GM23248 (cell line): ENCODE measurements around the gene KIRREL1. TPM values are rescaled to one million over a fixed set of nuclear protein-coding genes. Genes with fewer than 3 reads are reported as not detected.

Experiments
- DNase-seq: peaks from one replicate; pipeline ENCODE4 v3.0.0-alpha.2; 2015
- H2AFZ ChIP-seq: fragments of 200-600 bp; sonication (generic); 2 replicates; pipeline ENCODE4 v1.6.1; 2016; ENCODE audit warnings: antibody characterized with exemption
- H3F3A ChIP-seq: fragments of 200-600 bp; sonication (generic); 2 replicates; pipeline ENCODE4 v1.6.1; 2016; ENCODE audit warnings: mild to moderate bottlenecking, antibody characterized with exemption, mixed run types; ENCODE audit not compliant: insufficient read depth
- H3K27ac ChIP-seq: fragments of 200-600 bp; sonication (generic); 2 replicates; pipeline ENCODE4 v1.5.1; 2016; ENCODE audit warnings: mild to moderate bottlenecking
- H3K27me3 ChIP-seq: fragments of 200-600 bp; sonication (generic); replicated peaks from 2 replicates; pipeline ENCODE4 v1.6.1; 2016; ENCODE audit warnings: mild to moderate bottlenecking; ENCODE audit not compliant: insufficient read depth
- H3K36me3 ChIP-seq: fragments of 200-600 bp; sonication (generic); 2 replicates; pipeline ENCODE4 v1.6.1; 2016; ENCODE audit warnings: low read depth, mild to moderate bottlenecking
- H3K4me1 ChIP-seq: fragments of 200-600 bp; sonication (generic); 2 replicates; pipeline ENCODE4 v1.6.1; 2016; ENCODE audit warnings: mild to moderate bottlenecking; ENCODE audit not compliant: insufficient read depth
- H3K4me2 ChIP-seq: fragments of 200-600 bp; sonication (generic); one replicate; pipeline ENCODE4 v1.6.1; 2016; ENCODE audit warnings: mild to moderate bottlenecking; ENCODE audit not compliant: unreplicated experiment
- H3K4me3 ChIP-seq: fragments of 200-600 bp; sonication (generic); 2 replicates; pipeline ENCODE4 v1.5.1; 2016; ENCODE audit warnings: mild to moderate bottlenecking
- H3K79me2 ChIP-seq: fragments of 200-600 bp; sonication (generic); 2 replicates; pipeline ENCODE4 v1.6.1; 2016; ENCODE audit warnings: mild to moderate bottlenecking; ENCODE audit not compliant: insufficient read depth
- H3K9ac ChIP-seq: fragments of 200-600 bp; sonication (generic); 2 replicates; pipeline ENCODE4 v1.6.1; 2016; ENCODE audit warnings: mild to moderate bottlenecking
- H3K9me2 ChIP-seq: fragments of 200-600 bp; sonication (generic); 2 replicates; pipeline ENCODE4 v1.6.1; 2016; ENCODE audit warnings: mixed run types, mild to moderate bottlenecking, moderate library complexity; ENCODE audit not compliant: insufficient read depth
- H3K9me3 ChIP-seq: fragments of 200-600 bp; sonication (generic); one replicate; pipeline ENCODE4 v1.6.1; 2017; ENCODE audit warnings: low read depth
- H4K20me1 ChIP-seq: fragments of 200-600 bp; sonication (generic); 2 replicates; pipeline ENCODE4 v1.6.0; 2016; ENCODE audit not compliant: insufficient read depth
- EZH2 ChIP-seq: fragments of 200-600 bp; sonication (generic); IDR thresholded peaks from 2 replicates; pipeline ENCODE4 v1.6.1; 2018; ENCODE audit warnings: antibody characterized with exemption, mild to moderate bottlenecking; ENCODE audit not compliant: insufficient read depth, poor library complexity, severe bottlenecking
- EZH2phosphoT487 ChIP-seq: fragments of 200-600 bp; sonication (generic); IDR thresholded peaks from 2 replicates; pipeline ENCODE4 v1.6.1; 2018; ENCODE audit warnings: antibody characterized with exemption, moderate library complexity, mild to moderate bottlenecking, low read depth; ENCODE audit not compliant: insufficient read depth
- WGBS, 2 experiments: methylation state at CpG; one replicate each; pipeline ENCODE4 v1.1.6; 2015 to 2017; ENCODE audit warnings: low lambda C conversion rate in 2 of 2, low coverage in 1 of 2; ENCODE audit errors: missing lambda C conversion rate in 2 of 2; 5-methylcytosine and 5-hydroxymethylcytosine counted together
- in situ Hi-C: fragments of 300-500 bp; cut with MboI; formaldehyde crosslinking; loops from 2 replicates; pipeline ENCODE4 v1.15.0; 2020
- polyA plus RNA-seq: library from polyadenylated mRNA; unstranded; fragments of >200 nt; fragmentation: Nextera tagmentation; extraction: Ambion mirVana; gene quantifications from 2 replicates; pipeline ENCODE4 v1.2.1, GENCODE V29; 2016
- total RNA-seq: library from RNA; depleted of rRNA; stranded (reverse); fragments of >200 nt; shearing (Covaris generic); gene quantifications from 2 replicates; pipeline ENCODE4 v1.2.3, GENCODE V29; 2014

The KIRREL1 gene
- total and polyA plus RNA-seq, 2 experiments from 2014 or later = 33.7 to 108 TPM

- Histone ChIP-seq H3K79me2 (peaks cover 99% of the 10 kb centered on the region), H2AFZ (no peak overlapping the region), H3K9ac (no peak overlapping the region), H3K9me3 (no peaks in the 10 kb centered on the region), H3K4me3 (no peak overlapping the region), H3K9me2 (no peaks in the 10 kb centered on the region), H3K27me3 (no peaks in the 10 kb centered on the region), H3K4me2 (peak overlapping the region; percentile 19), H3K4me1 (peaks cover 29% of the 10 kb centered on the region), H3K36me3 (no peaks in the 10 kb centered on the region), H3K27ac (peak overlapping the region; percentile 67), H4K20me1 (peaks cover 8% of the 10 kb centered on the region; the same call in 1 of the 2 replicates), H3F3A (peaks cover 51% of the 10 kb centered on the region)
- in situ Hi-C loops = no loop called here
- WGBS, 2 experiments = 35 to 45% methylated on average over 5 of the region's 5 CpGs
- DNase-seq = peak; percentile 74
- TF ChIP-seq EZH2phosphoT487 (no peak), EZH2 (no peak)
Observed at GRCh38 chr1:158039380-158039779, 45.9 kb downstream of the KIRREL1 start.

GRCh38 chr1:158040323-158040722 lies 46.9 kb downstream of the KIRREL1 start:
- Histone ChIP-seq H3K9me3 (no peaks in the 10 kb centered on the region), H3K79me2 (peaks cover 99% of the 10 kb centered on the region), H2AFZ (no peak overlapping the region), H3K4me1 (peaks cover 30% of the 10 kb centered on the region), H3K27ac (no peak overlapping the region; the same call in 1 of the 2 replicates), H3K27me3 (no peaks in the 10 kb centered on the region), H3K36me3 (no peaks in the 10 kb centered on the region), H3K9ac (no peak overlapping the region), H3F3A (peaks cover 47% of the 10 kb centered on the region), H4K20me1 (peaks cover 8% of the 10 kb centered on the region), H3K9me2 (no peaks in the 10 kb centered on the region), H3K4me3 (no peak overlapping the region), H3K4me2 (peak overlapping the region; percentile 19)
- TF ChIP-seq EZH2phosphoT487 (no peak), EZH2 (no peak)
- in situ Hi-C loops = no loop called here
- DNase-seq = no peak

- TF ChIP-seq EZH2phosphoT487 (no peak), EZH2 (no peak)
- Histone ChIP-seq H3K9ac (no peak overlapping the region), H3K4me2 (no peak overlapping the region), H3K79me2 (peaks cover 100% of the 10 kb centered on the region), H3K4me1 (peaks cover 28% of the 10 kb centered on the region), H2AFZ (no peak overlapping the region), H3K9me3 (no peaks in the 10 kb centered on the region), H3K9me2 (no peaks in the 10 kb centered on the region), H3K36me3 (no peaks in the 10 kb centered on the region), H4K20me1 (peaks cover 18% of the 10 kb centered on the region), H3K4me3 (no peak overlapping the region), H3K27ac (no peak overlapping the region), H3F3A (peaks cover 27% of the 10 kb centered on the region), H3K27me3 (no peaks in the 10 kb centered on the region)
- DNase-seq = no peak
- in situ Hi-C loops = no loop called here
- WGBS, 2 experiments = 60 to 70% methylated on average over 5 of the region's 5 CpGs
Observed at GRCh38 chr1:158043232-158043631, 49.8 kb downstream of the KIRREL1 start.

GRCh38 chr1:158045639-158046038 lies 52.2 kb downstream of the KIRREL1 start:
- Histone ChIP-seq H4K20me1 (peaks cover 24% of the 10 kb centered on the region), H3F3A (peaks cover 11% of the 10 kb centered on the region; the same call in 1 of the 2 replicates), H3K27me3 (no peaks in the 10 kb centered on the region), H3K4me1 (peaks cover 15% of the 10 kb centered on the region), H3K79me2 (peaks cover 100% of the 10 kb centered on the region), H3K4me3 (no peak overlapping the region), H3K9me2 (no peaks in the 10 kb centered on the region), H2AFZ (no peak overlapping the region), H3K9ac (no peak overlapping the region), H3K9me3 (no peaks in the 10 kb centered on the region), H3K4me2 (no peak overlapping the region), H3K27ac (no peak overlapping the region), H3K36me3 (no peaks in the 10 kb centered on the region)
- WGBS, 2 experiments = 0 to 3% methylated on average over 2 of the region's 2 CpGs
- DNase-seq = peak; percentile 52
- no peak for TF ChIP-seq EZH2phosphoT487
- no peak for TF ChIP-seq EZH2
- in situ Hi-C loops = no loop called here
